Esophagus muscularis mucosa (tissue), 4 donors: ENCODE measurements around the gene GCGR.

Experiments
- EP300 ChIP-seq: sonication (generic); formaldehyde crosslinking; IDR thresholded peaks from one replicate; pipeline ENCODE4 v1.6.1; 2017; ENCODE audit warnings: antibody characterized with exemption
- POLR2A ChIP-seq: fragments of 450-650 bp; IDR thresholded peaks from one replicate; pipeline ENCODE4 v1.6.1; 2017; ENCODE audit warnings: antibody characterized with exemption, moderate library complexity, mild to moderate bottlenecking, low read depth
- POLR2AphosphoS5 ChIP-seq, 2 donors: sonication (generic); formaldehyde crosslinking; IDR thresholded peaks; one replicate each; pipeline ENCODE4 v1.6.1; 2017; ENCODE audit warnings: antibody characterized with exemption in 2 of 2
- TF ChIP-seq, protein P1 (sequence below), 3 experiments: fragments of 200-600 bp in 2 of 3; fragments of 450-650 bp in 1 of 3; sonication (generic) in 2 of 3; IDR thresholded peaks; one replicate each; pipeline ENCODE4 v1.5.1; 2017 to 2019; ENCODE audit warnings: antibody characterized with exemption in 3 of 3, mild to moderate bottlenecking in 2 of 3, moderate library complexity in 1 of 3

GRCh38 chr17:81829858-81830257 is 25.9 kb downstream of the GCGR start:
- TF ChIP-seq, protein P1, sequence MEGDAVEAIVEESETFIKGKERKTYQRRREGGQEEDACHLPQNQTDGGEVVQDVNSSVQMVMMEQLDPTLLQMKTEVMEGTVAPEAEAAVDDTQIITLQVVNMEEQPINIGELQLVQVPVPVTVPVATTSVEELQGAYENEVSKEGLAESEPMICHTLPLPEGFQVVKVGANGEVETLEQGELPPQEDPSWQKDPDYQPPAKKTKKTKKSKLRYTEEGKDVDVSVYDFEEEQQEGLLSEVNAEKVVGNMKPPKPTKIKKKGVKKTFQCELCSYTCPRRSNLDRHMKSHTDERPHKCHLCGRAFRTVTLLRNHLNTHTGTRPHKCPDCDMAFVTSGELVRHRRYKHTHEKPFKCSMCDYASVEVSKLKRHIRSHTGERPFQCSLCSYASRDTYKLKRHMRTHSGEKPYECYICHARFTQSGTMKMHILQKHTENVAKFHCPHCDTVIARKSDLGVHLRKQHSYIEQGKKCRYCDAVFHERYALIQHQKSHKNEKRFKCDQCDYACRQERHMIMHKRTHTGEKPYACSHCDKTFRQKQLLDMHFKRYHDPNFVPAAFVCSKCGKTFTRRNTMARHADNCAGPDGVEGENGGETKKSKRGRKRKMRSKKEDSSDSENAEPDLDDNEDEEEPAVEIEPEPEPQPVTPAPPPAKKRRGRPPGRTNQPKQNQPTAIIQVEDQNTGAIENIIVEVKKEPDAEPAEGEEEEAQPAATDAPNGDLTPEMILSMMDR (IDR thresholded peaks at IDR 0.05) = no peak
- no peak for TF ChIP-seq POLR2AphosphoS5 (IDR thresholded peaks at IDR 0.05)
- TF ChIP-seq POLR2A = no peak
- no peak for TF ChIP-seq EP300
